GM19463 (cell line): ENCODE results near the gene MCM6.
A peak's percentile ranks its signal among the peaks of the same experiment; 100 is the strongest.
"Not testable (repeated sequence)": the region's sequence is repeated elsewhere in the genome, so short reads cannot be mapped to it uniquely, and the experiment has no call there.

Source experiments
- ATAC-seq: cut with Tn5 transposase; IDR thresholded peaks from one replicate; pipeline ENCODE4 v1.9.1; 2021; ENCODE audit warnings: mild to moderate bottlenecking, moderate library complexity; ENCODE audit not compliant: unreplicated experiment

MCM6 gene

GRCh38 chr2:135825131-135825530, 51.1 kb downstream of the MCM6 start:
- ATAC-seq = no peak

- no peak for ATAC-seq
Measured at GRCh38 chr2:135822855-135823254, 53.4 kb downstream of the MCM6 start.

DNA sequence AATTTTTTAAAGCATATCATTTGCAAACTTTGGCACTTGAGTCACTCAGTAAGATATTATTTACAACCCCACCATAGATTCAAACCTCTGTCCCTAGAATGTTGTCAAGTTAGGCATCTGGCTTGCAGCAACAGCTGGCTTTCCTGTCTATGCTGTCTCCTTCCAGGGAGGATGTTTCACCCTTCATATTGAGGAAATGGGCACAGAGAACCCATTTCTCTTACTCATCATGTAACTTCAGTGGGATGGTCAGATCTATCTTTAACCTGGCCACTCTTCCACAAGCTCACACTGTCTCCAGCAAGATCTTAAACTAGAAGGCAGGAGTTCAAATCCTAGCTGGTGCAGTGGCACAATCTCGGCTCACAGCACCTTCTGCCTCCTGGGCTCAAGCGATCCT, 55.1 kb downstream of the MCM6 start:
- ATAC-seq = no peak

GRCh38 chr2:135820003-135820618, 56.1 kb downstream of the MCM6 start:
- peak; percentile 82 for ATAC-seq

DNA sequence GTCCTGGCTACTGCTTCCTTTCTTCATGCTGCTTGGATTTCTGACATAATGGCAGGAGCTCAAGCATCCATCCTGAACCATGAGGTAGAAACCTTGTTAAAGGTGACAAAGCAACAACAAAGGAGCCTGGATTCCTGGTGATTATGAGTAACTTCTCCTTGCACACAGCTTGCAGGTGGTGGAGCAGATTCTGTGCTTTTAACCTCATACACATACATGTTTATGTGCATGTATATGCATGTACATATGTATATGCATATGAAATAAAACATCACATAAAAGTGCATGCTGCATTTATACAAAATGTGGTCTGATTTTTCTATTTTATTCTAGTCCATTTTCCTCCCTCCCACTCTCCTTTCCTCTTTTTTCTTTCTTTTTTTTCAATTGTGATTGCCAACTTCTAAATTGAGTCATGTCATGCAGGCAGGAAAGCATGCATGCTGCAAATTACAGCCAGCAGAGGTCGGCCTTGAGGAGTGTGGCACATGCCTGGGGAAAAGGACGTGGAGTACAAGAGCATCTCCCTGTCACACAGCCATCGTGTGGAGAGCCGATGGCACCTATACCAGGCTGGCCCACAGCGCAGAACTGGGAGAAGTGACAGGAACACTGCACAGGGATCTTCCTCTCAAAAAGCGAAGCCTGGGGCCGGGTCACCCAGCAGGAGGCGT, 57.2 kb downstream of the MCM6 start:
- no peak for ATAC-seq

DNA sequence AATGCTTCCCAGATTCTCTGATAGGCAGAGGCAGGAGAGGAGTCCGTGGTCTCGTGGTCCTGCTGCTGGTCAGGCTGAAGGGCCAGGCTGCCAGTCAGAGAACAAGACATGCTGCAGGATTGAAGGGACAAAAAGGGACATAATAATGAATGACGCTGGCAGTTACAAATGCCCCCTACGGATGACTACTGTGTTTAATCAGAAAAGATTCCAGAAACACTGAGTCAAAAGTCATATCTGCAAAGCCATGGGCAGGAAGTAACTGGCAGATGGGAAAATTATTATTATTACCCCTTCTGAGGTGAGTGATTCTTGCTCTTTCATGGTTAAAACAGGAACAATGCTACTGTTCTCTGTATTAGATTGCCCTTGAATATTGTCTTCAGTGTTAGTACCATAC, 58.3 kb downstream of the MCM6 start:
- no peak for ATAC-seq

DNA sequence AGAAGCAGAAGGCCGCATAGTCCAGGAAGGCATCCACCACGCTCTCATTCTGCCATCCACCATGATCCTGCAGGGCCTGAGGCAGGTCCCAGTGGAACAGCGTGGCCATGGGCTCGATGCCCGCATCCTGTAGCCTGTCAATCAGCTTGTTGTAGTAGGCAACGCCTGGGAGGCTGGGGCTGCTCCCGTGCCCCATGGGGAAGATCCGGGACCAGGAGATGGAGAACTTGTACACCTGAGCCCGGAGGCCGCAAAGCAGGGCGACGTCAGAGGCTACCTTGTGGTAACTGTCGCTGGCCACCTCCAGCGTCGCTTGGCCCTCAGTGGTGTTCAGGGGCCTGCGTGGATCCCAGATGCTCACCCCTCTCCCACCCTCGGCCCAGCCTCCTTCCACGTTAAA, 58.8 kb downstream of the MCM6 start:
- no peak for ATAC-seq

DNA sequence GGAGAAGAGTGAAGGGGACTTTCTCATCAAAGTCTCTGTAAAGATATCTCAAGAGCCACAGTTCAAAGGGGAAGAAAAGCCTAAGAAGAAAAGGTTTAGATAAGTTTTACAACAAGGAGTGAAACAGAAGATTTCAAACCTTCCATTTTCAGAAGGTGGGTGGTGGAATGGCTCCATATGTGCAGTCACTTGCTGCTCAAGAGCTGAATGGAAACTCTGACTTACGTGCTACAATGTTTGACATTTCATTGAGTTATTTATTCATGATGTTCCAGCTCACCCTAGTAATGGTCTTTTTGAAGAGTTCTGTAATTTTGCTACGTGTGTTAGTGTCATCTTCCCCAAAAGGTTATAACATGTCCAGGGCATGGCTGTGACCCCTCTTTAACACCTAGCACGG, 61.0 kb downstream of the MCM6 start:
- no peak for ATAC-seq

- ATAC-seq = no peak
Measured at GRCh38 chr2:135812907-135813511, 63.2 kb downstream of the MCM6 start.

DNA sequence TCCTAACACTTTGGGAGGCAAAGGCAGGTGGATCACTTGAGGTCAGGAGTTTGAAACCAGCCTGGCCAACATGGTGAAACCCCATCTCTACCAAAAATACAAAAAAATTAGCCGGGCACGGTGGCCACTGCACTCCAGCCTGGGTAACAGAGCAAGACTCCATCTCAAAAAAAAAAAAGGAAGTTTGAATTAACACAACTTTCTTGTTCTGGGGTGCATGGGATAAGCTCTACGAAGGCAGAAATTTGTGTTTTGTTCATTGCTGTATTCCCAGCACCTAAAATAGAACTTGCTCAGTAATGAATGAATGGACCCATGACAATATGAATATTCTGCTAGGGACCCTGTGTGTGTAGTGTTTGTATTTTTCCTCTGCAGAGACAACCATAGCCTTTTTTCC, 68.4 kb downstream of the MCM6 start:
- ATAC-seq = not testable (repeated sequence)

DNA sequence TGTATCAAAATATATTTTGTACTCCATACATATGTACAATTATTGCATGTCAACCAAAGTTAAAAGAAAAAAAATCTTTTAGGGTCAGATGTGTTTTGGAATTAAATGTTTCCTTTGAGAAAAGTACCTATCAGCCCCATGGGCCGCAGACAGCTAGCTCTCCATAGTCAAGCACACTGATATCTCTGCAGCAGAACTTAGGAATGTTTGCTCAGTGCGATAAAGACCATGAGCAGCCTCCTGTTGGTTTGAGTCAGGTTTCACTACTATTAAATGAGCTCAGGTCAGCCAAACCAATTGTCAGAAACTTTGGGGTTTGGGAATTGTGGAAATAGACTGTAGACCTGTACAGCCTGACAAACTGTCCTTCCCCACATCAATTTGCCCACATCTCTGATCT, 73.0 kb downstream of the MCM6 start:
- ATAC-seq = no peak

DNA sequence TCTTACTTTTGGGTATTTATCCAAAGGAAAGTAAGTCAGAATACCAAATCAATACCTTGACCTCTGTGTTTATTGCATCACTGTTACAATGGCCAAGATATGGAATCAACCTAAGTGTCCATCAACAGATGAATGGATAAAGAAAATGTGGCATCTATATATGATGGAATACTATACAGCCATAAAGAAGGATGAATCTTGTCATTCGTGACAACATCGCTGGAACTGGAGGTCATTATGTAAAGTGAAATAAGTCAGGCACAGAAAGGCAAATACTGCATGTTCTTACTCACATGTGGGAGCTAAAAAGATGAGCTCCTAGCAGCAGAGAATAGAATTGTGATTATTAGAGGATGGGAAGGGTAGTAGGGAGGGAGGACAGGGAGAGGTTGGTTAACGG, 73.9 kb downstream of the MCM6 start:
- ATAC-seq = no peak

DNA sequence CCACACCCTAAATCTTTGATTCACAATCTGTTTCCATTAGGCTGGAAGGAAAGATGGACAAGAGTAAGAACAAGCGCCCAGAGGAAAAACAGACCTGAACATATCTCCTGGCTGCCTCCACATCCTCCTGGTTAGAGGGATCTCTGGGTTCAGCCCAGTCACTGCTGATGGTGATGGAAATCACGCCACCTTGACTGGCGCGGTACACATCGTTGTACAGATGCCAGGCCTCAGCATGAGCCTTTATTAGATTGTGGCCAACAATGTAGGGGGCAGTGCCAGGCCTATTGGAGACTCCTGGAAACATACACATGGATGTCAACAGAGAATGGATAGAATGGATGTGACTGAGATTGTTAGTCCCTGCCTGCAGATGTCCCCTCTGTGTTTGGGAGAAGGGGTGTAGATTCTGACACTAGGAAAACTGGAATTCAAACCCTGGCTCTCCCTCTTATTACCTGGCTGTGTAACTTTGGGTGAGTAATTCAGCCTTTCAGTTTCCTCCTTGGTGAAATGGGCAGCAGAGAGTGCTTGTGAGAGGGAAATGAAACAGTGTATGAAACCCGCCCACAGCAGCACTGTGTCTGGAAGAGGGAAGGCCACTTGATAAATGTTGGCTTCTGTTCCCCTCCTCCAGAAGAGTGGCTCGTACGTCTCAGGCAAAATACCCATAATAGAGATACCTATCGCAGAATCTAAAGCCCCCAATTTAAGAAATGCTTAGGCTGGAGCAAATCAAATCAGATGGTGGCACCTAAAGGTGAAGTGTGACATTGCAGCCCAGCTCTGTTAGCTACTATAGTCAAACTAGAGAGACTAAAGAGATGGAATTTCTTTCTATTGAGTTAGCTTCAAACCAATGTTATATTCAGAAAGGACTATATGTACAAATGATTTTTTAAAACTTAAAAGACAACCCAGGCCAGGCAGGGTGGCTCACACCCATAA, 75.5 kb downstream of the MCM6 start:
- ATAC-seq = no peak

DNA sequence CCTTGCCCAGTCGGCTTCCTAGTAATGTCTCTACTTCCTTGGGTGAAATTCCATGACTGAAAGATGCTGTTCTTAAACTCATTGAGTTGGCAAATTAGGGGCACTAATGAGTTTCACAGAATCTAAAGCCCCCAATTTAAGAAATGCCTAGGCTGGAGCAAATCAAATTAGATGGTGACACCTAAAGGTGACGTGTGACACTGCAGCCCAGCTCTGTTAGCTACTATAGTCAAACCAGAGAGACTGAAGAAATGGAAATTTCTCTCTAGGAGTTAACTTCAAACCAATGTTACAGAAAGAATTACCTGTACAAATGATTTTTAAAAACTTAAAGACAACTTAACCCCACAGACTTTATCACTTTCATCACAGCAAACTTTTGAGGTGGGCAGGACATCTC, 76.5 kb downstream of the MCM6 start:
- ATAC-seq = no peak

- no peak for ATAC-seq
Measured at GRCh38 chr2:135798762-135799161, 77.5 kb downstream of the MCM6 start.

DNA sequence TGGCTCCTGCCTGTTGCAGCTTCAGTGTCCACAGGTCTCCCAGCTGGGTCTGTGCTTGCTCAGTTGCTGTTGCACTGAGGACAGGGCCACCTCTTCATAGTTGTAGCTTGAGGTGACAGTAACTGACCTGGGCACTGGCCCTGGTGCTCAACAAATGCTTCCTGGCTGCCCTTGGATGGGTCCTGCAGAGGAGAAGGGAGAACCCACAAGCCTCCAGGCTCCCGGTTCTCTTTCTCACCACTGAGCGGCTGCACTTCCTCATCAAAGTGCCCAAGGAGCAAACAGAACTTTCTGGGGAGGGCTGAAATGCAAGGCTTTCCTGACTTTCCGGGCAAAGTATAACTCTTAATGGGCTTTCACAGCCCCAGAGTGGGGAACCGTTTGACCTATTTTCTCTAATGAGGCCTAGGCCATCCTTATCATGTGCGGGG, 78.0 kb downstream of the MCM6 start:
- no peak for ATAC-seq

DNA sequence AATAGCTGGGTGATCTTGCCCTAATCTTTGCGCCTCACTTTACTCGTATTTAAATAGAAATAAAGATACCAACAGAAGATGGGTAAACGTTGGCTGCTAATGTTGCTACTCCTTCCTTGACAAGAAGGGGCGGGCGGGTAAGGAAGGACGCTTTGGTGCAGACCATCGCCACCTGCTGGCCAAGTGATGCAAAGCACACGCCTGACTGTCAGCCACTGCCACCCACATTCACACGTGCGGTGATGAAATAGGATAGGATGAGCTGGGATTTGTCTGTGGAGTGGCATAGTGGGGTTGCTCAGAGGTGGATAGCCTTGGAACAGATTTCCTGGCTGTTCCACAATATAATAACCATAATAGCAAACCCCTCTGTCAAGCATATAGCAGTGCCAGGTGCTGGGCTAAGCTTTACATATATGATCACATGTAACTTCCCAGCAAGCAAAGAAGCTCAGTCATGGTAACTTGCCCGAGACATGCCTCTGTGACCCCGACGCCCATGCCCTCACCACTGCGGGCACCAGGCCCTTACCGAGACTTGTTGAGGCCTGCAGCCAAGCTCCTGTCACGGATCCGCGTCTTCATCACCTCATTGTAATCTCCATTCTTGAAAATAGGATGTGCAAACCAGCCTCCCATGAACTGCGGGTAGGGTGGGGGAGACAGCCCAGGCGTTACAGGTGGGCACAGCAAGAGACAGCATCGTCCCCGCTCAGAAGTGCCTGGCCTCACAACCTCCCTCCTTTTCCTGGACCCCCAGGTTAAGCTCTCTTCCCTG, 78.6 kb downstream of the MCM6 start:
- ATAC-seq = peak; percentile 49

DNA sequence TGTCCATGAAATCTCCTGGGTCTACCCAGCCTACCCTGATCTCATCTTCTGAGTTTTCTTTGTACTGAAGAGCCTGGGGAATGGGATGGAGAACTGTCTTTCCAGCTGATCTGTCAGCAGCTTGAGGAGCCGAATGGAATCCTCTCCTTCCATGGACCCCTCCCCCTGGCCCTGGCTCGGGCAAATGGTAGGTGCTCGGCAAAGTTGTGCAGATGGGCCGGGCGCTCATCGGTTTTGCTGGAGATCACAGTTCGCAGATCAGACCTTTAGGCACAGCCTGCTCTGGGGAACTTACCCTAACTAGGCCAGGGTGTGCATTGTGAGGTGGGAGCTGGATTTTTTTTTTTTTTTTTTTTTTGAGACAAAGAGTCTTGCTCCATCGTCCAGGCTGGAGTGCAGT, 79.6 kb downstream of the MCM6 start:
- ATAC-seq = no peak

GRCh38 chr2:135795641-135796040, 80.6 kb downstream of the MCM6 start:
- not testable (repeated sequence) for ATAC-seq

- ATAC-seq = peak; percentile 61
Measured at GRCh38 chr2:135792401-135793150, 83.7 kb downstream of the MCM6 start.
